Ovary (tissue), 3 donors: ENCODE results near the gene DOK6.

Source experiments
- CTCF ChIP-seq, 3 donors: fragments of 450-650 bp in 2 of 3; fragments of 200-600 bp in 1 of 3; IDR thresholded peaks; one replicate each; pipeline versions ENCODE4 v1.5.1 to v1.8.0; 2016 to 2022; ENCODE audit warnings: antibody characterized with exemption in 3 of 3, mild to moderate bottlenecking in 1 of 3
- EP300 ChIP-seq: sonication (generic); formaldehyde crosslinking; IDR thresholded peaks from one replicate; pipeline ENCODE4 v1.6.1; 2017; ENCODE audit warnings: antibody characterized with exemption
- POLR2A ChIP-seq: fragments of 450-650 bp; IDR thresholded peaks from one replicate; pipeline ENCODE4 v1.6.1; 2017; ENCODE audit warnings: antibody characterized with exemption, mild to moderate bottlenecking, moderate library complexity
- donor health status: DM: no; HTN: no; CAD: no.

- no peak for TF ChIP-seq CTCF (IDR thresholded peaks at IDR 0.05)
- TF ChIP-seq EP300: no peak
- no peak for TF ChIP-seq POLR2A
These were observed 163.9 kb downstream of the DOK6 start for GRCh38 chr18:69564602-69565001.
